Pulmonary artery endothelial cell (primary cell): Measurements from ENCODE around the gene C11orf86. TPM values are rescaled to one million over a fixed set of nuclear protein-coding genes. Genes with fewer than 3 reads are reported as not detected.
"Not testable (repeated sequence)": the region's sequence is repeated elsewhere in the genome, so short reads cannot be mapped to it uniquely, and the experiment has no call there.

Experiments
- DNase-seq: peaks from one replicate; pipeline ENCODE4 v3.0.0-alpha.2; 2011; ENCODE audit warnings: low read depth, low spot score
- total RNA-seq: library from RNA; depleted of rRNA; stranded (reverse); fragments of >200 nt; gene quantifications from 2 replicates; pipeline ENCODE4 v1.2.3, GENCODE V29; 2014

The C11orf86 gene
- total RNA-seq, 1 donor from 2014 or later: not detected

DNA sequence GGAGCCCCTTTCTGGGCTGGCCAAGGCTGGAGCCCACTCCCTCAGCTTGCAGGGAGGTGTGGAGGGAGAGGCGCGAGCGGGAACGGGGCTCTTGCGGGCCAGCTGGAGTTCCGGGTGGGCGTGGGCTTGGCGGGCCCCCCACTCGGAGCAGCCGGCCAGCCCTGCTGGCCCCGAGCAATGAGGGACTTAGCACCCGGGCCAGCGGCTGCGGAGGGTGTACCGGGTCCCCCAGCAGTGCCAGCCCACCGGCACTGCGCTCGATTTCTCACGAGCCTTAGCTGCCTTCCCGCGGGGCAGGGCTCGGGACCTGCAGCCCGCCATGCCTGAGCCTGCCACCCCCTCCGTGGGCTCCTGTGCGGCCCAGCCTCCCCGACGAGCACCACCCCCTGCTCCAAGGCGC is 13.6 kb downstream of the C11orf86 start:
- DNase-seq: not testable (repeated sequence)

DNA sequence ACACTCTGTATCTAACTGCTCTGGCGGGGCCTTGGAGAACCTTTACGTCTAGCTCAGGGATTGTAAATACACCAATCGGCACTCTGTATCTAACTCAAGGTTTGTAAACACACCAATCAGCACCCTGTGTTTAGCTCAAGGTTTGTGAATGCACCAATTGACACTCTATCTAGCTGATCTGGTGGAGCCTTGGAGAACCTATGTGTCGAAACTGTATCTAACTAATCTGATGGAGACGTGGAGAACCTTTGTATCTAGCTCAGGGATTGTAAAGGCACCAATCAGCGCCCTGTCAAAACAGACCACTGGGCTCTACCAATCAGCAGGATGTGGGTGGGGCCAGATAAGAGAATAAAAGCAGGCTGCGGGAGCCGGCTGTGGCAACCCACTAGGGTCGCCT is 14.3 kb downstream of the C11orf86 start:
- DNase-seq: not testable (repeated sequence)

DNA sequence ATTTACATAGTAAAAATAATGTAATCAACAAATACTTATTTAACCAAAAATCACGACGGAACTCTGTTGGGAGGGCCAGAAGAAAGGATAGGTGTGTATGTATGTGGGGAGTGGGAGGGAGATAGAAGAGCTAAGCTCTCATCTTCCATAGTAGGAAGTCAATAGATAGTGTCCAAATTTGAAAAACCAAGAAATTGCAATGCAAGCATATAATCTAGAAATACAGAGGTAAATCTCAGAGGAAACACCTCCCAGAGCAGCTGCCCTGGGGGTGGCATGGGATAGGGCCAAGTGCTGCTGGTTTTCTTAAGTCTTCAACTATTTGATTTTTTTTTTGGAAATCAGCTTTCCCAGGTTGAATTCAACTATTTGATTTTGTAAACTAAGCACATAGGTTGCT is 16.9 kb downstream of the C11orf86 start:
- DNase-seq: no peak

DNA sequence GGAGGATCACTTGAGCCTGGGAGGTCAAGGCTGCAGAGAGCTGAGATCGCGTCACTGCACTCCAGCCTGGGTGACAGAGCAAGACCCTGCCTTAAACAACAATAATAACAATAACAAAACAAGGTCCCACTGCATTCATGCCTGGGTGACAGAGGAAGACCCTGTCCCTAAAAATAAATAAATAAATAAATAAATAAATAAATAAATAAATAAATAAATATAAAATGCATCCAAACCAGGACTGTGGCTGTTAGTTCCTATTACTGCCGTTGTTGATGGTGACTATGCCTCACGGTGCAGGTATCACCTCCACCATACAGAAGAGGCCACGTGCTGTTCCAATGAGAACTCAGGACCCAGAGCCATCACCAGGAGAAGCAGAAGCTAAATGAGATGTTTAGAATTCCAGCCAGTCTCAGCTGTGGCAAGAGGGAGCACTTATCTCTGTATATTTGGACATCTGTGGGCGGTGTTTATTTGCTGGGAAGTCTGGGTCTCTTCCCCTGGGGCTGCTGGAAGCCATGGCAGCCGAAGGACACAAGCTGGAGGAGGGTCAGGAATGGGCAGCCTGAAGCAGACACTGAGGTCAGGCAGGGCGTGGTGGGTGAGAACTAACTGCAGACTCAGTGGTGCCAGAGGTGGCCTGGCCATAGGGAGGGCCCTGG is 21.6 kb downstream of the C11orf86 start:
- DNase-seq: no peak

DNA sequence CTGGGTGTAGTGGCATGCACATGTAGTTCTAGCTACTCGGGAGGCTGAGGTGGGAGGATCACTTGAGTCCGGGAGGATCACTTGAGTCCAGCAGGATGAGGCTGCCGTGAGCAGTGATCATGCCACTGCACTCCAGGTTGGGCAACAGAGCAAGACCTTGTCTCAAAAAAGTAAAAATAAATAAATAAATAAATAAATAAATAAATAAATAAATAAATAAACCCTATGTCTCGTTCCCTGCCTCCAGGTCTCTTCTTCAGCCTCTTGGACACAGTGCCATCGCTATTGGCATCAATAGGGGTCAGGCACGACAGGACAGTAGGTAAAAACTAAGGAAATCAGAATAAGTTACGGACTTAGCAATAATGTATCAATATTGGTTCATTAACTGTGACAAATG is 24.5 kb downstream of the C11orf86 start:
- DNase-seq: no peak

DNA sequence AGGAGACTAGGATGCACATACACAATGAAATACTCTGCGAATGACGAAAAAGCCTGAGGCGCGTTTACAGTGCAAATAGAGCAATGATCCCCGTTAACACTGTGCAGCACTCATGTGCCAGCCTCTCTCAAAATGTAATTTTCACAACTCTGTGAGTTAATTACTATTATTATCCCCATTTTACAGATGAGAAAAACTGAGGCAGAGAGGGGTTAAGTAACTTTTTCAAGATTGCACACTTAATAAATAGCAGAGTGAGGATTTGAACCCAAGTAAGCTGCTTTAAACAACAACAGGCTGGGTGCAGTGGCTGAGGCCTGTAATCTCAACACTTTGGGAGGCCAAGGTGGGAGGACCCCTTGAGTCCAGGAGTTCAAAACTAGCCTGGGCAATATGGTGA is 26.2 kb downstream of the C11orf86 start:
- no peak for DNase-seq

DNA sequence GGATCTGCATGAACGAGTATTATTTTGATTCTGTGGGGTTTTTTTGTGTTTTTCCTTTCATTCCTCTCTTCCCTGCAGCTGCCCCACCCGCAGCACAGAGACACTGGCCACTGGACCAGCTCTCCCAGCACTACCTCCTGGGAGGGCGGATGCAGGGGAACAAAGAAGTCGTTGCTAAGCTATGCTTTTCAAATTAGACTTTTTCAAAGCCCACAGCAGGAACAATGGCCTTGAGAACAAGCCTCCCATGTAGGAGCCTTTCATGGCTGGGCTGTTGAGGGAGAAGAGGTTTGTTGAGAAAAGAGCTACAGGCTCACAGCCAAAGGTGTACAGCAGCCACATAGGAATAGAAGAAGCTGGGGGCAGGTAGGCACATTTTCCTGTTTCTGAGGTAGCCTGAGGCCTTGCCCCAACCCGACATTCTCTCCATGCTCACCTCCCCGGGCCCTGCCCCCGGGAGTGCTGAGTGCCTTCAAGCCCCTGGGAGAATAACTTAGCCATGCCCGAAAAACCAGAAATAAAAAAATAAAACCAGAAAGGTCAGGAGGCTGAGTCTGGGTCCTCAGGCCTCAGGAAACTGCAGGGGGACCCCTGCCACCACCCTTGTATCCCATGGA is 27.3 kb downstream of the C11orf86 start:
- no peak for DNase-seq

DNA sequence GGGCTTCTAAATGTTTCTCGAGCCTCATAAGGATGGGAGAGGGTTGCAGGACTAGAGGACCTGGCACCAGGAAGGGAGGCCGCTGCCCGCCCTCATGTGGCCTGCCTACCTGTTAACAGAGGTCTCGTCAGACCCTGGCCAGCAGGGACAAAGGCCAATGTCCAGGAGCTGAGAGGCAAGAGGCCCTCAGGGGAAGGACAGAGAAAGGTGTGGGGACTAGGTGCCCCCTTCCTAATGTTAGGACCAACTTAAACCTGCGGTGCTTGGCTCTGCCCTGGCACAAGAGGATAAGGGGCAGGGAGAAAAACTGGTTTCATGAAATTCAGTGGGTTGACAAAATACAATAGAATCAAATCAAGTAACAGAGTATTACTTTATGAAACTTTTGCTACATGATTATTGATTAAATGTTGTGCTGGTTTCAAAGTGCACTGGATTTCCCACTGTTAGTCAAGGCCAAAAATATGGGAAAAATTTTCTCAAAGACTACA is 27.9 kb downstream of the C11orf86 start:
- DNase-seq: no peak

DNA sequence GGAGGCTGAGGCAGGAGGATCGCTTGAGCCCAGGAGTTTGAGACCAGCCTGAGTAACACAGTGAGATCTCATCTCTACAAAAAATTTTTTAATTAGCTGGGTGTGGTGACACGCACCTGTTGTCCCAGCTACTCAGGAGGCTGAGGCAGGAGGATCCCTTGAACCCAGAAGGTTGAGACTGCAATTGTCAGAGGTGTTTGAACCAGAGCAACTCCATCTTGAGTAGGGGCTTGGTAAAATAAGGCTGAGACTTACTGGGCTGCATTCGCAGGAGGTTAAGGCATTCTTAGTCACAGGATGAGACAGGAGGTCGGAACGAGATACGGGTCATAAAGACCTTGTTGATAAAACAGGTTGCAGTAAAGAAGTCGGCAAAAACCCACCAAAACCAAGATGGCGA is 30.1 kb downstream of the C11orf86 start:
- DNase-seq: not testable (repeated sequence)

DNA sequence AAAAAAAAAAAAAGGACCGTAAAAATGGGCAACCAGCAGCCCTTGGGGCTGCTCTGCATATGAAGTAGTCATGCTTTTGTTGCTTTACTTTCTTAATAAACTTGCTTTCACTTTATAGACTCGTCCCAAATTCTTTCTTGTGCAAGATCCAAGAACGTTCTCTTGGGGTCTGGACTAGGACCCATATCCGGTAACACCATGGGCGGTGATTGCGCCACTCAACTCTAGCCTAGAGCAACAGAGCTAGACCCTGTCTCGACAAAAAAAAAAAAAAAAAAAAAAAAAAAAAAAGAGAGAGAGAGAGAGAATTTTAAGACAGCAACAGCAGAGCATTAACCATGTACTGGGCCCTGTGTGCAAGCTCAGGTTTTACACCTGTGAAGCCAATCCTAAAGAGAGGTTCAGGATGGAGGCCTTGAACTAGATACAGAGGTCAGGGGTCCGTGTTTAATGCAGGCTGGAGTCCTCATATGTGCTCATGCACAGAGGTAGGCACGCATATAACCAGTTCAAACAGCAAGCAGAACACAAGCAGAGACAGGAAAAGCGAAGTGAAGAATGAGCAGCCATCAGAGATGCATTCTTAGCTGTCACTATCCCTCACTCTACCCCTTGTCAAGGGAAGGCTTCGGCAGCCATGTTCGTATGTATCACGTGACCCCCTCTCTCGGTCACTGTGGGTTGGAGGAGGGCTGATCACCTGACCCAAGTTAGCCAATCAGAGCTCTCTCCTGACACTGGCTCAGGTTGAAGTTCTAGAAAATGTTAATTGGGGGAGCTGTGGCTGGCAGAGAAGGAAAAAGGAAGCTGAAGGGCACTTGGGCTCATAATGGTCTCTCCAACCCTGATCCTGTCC is 31.2 kb downstream of the C11orf86 start:
- no peak for DNase-seq

DNA sequence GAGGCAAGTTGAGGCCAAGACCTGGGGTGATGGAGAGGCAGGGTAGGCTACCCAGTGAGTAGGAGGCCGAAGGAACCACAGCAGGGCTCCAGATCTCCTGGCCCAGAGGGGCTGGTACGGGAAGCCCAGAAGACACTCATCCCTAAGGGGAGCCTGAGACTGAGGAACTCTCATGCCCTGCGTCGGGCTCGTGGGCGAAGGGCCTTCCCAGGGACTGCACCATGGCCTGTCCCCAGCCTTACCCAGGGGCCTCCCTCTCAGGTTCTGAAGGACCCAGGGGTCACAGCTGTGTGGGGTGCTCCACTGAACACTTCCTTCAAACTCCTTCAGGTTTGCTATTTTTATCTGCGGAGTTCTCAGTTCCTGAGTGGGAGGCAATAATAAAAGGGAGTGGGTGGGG is 32.0 kb downstream of the C11orf86 start:
- DNase-seq: no peak

DNA sequence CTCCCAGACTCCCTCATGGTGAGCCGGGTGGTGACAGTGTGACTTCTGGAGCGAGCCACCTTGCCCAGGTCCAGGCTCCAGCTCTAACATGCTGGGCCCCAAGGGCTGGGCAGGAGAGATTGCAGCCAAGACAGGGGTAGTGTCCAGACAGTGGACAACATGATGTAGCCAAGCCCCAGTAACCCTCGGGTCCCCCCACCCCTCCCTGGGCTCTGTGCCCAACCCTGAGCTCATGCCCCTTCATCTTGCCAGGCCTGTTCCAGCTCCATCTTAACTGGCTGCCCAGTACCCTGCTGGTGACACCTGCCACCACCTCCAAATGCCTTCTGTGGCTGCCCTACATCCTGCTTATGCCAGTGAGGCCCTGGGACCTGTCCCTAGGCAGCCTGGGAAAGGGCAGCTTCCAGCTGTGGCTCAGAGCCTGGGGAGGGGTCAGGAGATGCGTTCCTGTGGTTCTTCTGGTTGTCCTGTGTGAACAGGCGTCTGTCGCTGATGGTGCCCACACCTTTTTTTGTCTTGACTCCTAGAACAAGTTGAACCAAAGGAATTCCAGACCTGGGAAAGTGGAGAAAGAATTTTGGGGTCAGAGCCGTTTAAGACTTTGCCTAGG is 35.3 kb downstream of the C11orf86 start:
- DNase-seq: no peak

DNA sequence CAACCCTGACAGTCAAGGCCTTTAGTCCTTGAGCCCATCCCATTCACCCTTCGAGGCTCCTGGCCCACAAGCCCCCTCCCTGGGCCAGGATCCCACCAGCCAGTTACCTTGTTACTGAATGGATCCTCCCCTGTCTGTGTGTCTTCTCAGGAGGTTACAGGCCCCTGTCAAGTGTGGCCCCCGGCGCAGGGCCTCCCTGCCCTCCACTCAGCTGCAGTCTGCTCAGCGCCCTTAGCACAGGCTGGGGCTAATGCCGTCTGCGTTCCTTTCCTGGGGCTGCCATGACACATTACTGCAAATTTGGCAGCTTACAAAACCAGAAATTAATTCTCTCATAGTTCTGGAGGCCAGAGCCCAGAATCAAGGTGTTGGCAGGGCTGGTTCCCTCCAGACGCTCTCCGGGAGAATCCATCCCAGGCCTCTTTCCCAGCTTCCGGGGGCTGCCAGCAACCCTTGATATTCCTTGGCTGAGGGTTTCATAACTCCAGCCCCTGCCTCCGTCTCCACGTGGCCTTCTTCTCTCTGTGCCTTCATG is 38.5 kb downstream of the C11orf86 start:
- no peak for DNase-seq

DNA sequence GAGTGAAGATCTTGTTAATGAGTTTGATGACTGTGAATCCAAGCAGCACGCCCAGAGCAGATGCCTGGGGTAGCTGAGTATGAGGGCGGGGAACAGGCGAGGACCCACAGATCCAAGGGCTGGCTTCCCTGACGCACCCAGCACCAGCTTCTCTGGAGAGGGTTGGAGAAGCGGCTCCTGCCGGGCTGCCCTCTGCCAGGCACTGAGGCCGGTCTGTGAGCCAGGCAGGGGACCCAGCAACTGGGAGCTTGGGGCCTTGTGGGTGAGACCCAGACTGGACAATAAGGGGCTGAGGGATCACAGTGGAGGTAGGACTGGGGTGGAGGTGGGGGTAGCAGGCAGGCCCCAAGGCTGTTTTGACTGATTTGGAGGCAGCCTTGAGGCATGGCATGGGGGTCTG is 39.2 kb downstream of the C11orf86 start:
- no peak for DNase-seq

DNA sequence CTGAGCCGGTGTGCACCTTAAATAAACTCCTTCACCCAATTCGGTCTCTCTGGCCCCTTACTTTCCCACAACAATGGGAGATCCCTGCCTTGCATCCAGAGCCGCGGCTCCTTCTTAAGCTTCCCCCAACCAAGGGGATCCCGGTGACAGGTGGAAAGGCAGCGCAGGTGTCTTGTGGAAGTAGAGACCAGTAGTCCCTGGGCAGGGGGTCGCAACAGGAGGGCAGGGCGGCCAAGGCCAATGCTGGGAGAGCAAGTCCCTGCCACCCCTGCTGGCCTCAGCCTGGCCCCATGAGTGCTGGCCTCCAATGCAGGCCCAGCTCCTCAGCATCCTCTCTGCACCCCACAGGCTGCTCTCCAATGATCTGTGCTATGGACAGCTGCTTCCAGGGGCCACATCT is 39.9 kb downstream of the C11orf86 start:
- DNase-seq: no peak

DNA sequence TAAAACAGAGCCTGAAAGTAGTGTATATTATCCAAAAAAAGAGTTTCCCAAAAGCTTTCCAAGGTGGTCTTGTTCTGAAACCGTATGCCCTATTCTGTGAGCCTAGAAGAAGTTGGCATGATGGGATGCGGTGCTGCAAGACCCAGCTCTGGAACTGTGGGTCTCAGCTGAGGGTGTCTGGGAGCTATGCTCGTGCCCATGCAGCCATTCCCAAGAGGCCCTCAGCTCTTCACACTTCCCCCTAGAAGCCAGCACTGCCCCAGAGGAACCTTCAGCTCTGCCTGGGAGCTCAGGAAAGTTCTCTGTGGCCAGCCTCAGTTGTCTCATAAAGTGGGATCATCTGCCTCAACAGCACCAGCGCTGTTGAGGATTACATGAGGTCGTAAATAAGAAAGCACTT is 41.4 kb downstream of the C11orf86 start:
- DNase-seq: no peak

DNA sequence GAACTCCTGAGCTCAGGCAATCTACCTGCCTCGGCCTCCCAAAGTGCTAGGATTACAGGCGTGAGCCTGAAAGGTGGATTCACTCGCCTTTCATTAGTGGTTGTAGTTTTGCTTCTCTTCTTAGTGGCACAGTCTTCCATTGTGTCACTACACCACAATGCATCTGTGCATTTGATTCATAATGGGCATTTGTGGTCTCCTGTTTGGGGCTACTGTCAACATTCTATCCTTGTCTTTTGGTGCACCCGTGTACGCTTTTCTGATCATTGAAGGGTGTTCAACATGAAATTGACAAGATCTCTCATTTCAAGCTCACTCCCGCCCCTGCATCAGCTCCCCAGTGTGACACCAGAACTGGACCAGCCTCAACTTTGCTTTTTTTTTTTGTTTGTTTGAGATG is 45.8 kb downstream of the C11orf86 start:
- no peak for DNase-seq

DNA sequence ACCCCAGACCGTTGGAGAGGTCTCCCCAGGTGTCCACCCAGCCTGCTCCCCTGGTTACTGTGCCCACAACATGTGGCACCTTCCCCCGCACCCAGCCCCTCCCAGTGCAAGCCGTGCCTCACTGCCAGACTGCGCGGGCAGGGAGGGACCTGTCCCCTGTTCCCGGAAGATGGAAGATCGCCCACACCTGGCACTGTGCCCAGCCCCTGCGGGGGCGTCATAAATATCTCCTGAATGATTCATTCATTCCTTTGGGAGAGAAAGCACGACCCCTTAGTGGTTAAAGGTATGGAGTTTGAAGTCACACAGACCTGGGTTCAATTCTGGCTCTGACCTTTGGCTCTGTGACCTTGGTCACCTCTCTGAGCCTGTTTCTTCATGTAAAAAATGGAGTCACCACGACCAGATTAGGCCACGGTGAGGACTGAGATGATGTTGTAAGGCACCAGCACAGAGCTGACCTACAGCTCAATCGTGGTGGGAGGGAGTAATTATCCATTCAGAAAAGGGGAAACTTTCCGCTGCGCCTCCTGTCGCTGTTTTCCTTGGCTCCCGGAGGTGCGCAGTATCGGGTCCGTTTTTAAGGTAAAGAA is 47.3 kb downstream of the C11orf86 start:
- no peak for DNase-seq

DNA sequence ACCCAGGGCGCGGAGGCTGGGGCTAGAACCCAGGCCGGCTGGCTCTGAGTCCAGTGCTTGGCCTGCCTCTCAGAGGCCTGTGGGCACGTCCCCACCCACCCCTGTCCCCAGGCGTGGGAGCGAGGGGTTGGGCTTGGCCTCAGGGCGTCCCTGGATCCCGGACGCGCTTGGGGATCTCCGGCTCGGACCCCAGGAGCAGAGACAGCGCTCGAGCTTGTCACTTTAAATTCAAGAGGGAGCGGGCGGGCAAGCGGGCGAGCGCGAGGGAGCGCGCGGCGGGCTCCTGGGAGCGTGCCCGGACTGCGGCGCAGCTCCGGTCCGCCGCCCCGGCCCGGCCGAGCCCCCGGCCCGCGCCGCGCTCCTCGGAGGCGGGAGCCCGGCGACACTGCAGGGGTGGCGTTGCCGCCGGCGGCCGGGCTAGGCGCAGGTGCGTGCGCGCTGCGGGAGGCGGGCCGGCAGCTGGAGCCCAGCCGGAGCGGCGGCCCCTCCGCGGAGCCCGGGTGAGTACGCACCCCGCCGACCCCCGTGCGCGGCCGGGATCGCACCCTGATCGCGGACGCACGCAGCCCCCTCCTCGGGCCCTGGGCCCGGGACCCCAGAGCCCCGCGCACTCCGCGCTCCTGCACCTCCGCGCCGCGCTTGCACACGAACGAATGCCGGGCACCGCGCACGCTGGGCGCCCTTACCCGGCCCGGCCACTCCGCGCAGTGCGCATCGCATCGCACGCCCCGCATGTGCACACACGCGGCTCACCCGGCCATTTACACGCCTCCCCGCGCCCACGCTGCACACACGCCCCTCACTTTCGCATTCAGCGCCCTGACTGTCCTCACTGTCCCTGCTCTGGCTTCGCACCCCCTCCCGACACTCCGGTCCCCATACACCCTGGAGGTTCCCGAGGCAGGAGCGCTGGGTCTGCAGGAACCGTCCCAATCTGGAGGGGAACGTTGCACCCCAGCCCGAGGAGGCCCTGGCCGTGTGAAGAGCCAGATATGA is 48.2 kb downstream of the C11orf86 start, which contains the start of gene SYT12:
SYT12 (plus strand) TSS at position 174 of the 996 bp plus-strand sequence. CDS start 7,011 bp downstream, outside the sequence.
- DNase-seq: no peak

DNA sequence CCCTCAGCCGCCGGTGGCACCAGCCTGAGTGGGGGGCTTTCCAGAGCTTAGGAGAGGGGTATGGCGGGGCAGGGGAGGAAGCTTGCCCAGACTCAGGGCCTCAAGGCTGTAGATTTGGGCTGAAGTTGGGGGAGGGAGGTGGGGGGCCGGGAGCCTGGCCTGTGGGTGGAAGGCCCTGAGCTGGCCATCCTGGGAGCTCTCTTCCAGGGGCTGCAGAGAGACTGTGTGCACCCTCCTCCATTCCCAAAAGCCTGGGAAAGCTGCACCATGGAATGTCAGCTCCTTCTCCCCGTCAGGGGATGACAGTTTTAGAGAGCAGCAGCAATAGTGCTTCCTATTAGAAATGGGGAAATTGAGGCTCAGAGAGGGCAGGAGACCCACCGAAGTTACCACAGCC is 48.9 kb downstream of the C11orf86 start:
- no peak for DNase-seq
